ENCODE data around the gene MYH1.
"Not testable (repeated sequence)": the region's sequence is repeated elsewhere in the genome, so short reads cannot be mapped to it uniquely, and the experiment has no call there.

- not testable (repeated sequence) for TF ChIP-seq CTCF, POLR2A (IDR thresholded peaks at IDR 0.05)
Observed at GRCh38 chr17:10541179-10541578, 22.8 kb upstream of the MYH1 start.
